ENCODE data around the gene MAP2K2.
"Not testable (repeated sequence)": the region's sequence is repeated elsewhere in the genome, so short reads cannot be mapped to it uniquely, and the experiment has no call there.

MAP2K2 gene

DNA sequence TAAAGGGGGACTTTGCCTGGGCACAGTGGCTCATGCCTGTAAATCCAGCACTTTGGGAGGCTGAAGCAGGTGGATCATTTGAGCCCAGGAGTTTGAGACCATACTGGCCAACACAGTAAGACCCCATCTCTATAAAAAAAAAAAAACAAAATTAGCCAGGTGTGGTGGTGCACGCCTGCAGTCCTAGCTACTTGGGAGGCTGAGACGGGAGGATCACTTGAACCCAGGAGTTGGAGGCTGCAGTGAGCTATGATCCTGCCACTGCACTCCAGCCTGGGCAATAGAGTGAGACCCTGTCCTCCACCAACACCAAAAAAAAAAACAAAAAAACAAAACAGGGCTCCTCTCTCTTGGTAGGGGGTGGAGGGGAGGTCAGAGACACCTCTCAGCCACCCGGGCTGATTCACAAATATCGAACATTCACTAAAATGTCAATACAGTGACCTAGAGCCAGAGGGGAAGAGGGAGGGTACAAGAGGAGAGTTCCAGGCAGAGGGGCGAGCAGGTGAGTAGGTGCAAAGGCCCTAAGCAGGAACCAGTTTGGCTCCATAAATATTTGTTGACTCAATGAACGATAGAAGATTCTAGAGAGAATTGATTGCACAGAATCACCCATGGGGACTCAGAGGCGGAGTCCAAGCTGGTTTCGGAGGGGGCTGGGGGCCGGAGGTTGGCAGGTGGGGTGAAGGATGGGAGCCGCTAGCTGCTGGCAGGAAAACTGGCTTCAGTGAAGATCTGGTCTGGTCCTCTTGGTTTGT, 28.5 kb upstream of the MAP2K2 start:
- H3K9ac ChIP-seq (ENCODE audit: insufficient read length) = no peak overlapping the region
- no peak overlapping the region for H3K27ac ChIP-seq
- no peak for DNase-seq (ENCODE audit: low read depth, low spot score)
- H3K4me3 ChIP-seq = no peak overlapping the region
- TF ChIP-seq POLR2AphosphoS5 (IDR thresholded peaks at IDR 0.05; ENCODE audit: borderline replicate concordance, low read depth, low read length) (no peak), FOXP2 (optimal IDR thresholded peaks at IDR 0.05; ENCODE audit: control extremely low read depth, extremely low read length, insufficient read depth) (no peak), EZH2 (IDR thresholded peaks at IDR 0.05) (no peak)
- no peaks in the 10 kb centered on the region for H3K36me3 ChIP-seq (ENCODE audit: insufficient read depth, low read length)
- H3K9me3 ChIP-seq (ENCODE audit: low read depth, low read length) = no peaks in the 10 kb centered on the region

DNA sequence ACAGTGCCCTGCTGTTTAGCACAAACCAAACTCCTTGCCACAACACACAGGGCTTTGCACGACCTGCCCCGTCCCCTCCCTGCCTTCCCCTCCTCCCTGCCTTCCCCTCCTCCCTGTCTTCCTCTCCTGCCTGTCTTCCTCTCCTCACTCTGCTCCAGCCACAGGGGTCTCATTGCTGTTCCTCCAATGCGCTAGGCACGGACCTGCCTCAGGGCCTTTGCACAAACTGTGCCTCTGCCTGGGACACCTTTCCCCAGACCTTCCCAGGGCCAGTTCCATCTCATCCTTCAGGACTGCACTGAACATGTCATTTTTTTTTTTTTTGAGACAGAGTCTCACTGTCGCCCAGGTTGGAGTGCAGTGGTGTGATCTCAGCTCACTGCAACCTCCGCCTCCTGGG, 27.7 kb upstream of the MAP2K2 start:
- Histone ChIP-seq H3K9me3 (ENCODE audit: low read depth, low read length) (no peaks in the 10 kb centered on the region), H3K9ac (ENCODE audit: insufficient read length) (no peak overlapping the region), H3K36me3 (ENCODE audit: insufficient read depth, low read length) (no peaks in the 10 kb centered on the region), H3K27ac (no peak overlapping the region), H3K4me3 (no peak overlapping the region)
- DNase-seq (ENCODE audit: low read depth, low spot score) = no peak
- no peak for TF ChIP-seq FOXP2 (optimal IDR thresholded peaks at IDR 0.05; ENCODE audit: control extremely low read depth, extremely low read length, insufficient read depth)
- TF ChIP-seq EZH2 (IDR thresholded peaks at IDR 0.05) = no peak
- TF ChIP-seq POLR2AphosphoS5 (IDR thresholded peaks at IDR 0.05; ENCODE audit: borderline replicate concordance, low read depth, low read length) = no peak

DNA sequence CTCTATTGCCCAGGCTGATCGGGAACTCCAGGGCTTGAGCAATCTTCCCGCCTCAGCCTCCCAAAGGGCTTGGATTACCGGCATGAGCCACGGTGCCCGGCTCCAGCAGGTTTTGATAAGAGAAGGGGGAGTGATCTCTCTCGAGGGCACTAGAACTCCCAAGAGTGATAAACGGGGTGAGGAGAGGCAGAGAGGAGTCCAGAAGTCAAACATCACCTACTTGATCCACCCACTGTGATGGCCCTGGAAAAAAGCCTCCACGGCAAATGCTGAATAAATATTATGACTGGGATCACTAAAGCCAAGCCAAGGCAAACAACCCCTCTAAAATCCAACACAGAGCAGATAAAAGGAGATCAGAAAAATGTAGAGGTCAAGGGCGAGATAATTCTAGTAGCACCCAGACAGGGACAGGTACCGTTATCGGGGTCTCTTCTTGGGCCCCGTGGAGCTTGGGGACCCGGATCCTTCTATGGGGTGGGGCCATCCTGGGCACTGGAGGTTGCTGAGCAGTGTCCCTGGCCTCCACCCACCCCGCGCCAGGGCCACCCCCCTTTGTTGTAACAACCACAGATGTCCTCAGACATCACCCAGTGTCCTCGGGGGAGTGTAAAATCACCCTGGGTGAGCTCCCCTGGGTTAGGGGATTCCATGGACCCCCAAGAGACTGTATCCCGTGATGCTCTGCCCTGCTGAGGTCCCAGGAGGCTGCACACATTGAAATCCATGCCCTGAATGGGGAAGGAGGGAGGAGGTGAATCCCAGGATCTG, 25.8 kb upstream of the MAP2K2 start:
- TF ChIP-seq EZH2 (IDR thresholded peaks at IDR 0.05) (no peak), POLR2AphosphoS5 (IDR thresholded peaks at IDR 0.05; ENCODE audit: borderline replicate concordance, low read depth, low read length) (no peak), FOXP2 (optimal IDR thresholded peaks at IDR 0.05; ENCODE audit: control extremely low read depth, extremely low read length, insufficient read depth) (no peak)
- no peak overlapping the region for H3K9ac ChIP-seq (ENCODE audit: insufficient read length)
- H3K36me3 ChIP-seq (ENCODE audit: insufficient read depth, low read length) = no peaks in the 10 kb centered on the region
- H3K4me3 ChIP-seq = no peak overlapping the region
- H3K9me3 ChIP-seq (ENCODE audit: low read depth, low read length) = no peaks in the 10 kb centered on the region
- no peak overlapping the region for H3K27ac ChIP-seq
- no peak for DNase-seq (ENCODE audit: low read depth, low spot score)

DNA sequence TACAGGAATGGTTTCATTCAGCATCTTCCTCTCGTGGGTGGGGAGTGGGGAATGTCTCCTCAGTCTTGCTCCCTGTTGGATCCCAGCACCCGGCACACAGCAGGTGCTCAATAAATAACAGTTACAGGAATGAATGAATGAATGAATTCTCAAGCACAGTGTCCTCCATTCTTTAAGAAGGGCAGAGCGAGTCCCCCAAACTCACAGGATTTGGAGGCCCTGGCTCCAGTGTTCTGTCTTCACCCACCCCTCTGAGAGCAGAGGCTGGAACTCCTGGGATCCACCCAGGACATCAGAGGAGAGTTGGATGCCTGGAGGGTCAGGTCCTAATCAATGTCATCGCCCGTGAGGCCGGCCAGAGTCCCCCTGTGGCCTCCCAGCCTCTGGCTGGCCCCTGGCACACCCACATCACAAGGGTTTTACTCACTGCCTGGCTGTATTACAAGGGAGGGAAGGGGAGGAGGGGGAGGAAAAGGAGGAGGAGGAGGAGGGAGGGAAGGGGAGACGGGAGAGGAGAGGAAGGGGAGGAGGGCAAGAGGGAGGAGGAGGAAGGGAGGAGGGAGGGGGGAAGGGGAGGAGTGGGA, 20.8 kb upstream of the MAP2K2 start:
- no peak overlapping the region for H3K4me3 ChIP-seq
- H3K9me3 ChIP-seq (ENCODE audit: low read depth, low read length) = no peaks in the 10 kb centered on the region
- H3K9ac ChIP-seq (ENCODE audit: insufficient read length) = no peak overlapping the region
- no peak for TF ChIP-seq FOXP2 (optimal IDR thresholded peaks at IDR 0.05; ENCODE audit: control extremely low read depth, extremely low read length, insufficient read depth)
- TF ChIP-seq EZH2 (IDR thresholded peaks at IDR 0.05) = no peak
- TF ChIP-seq POLR2AphosphoS5 (IDR thresholded peaks at IDR 0.05; ENCODE audit: borderline replicate concordance, low read depth, low read length) = no peak
- no peak overlapping the region for H3K27ac ChIP-seq
- no peak for DNase-seq (ENCODE audit: low read depth, low spot score)
- H3K36me3 ChIP-seq (ENCODE audit: insufficient read depth, low read length) = no peaks in the 10 kb centered on the region

DNA sequence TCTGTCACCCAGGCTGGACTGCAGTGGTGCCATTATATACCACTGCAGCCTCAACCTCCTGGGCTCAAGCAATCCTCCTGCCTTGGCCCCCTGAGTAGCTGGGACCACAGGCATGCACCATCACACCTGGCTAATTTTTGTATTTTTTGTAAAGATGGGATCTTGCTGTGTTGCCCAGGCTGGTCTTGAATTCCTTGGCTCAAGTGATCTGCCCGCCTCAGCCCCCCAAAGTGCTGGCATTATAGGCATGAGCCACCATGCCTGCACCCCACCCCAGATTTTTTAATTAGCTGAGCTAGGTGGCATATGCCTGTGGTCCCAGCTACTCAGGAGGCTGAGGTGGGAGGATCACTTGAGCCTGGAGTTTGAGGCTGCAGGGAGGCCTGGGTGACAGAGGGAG, 19.0 kb upstream of the MAP2K2 start:
- not testable (repeated sequence) for H3K9me3 ChIP-seq (ENCODE audit: low read depth, low read length); H3K36me3 ChIP-seq (ENCODE audit: insufficient read depth, low read length); H3K9ac ChIP-seq (ENCODE audit: insufficient read length); H3K4me3 ChIP-seq; H3K27ac ChIP-seq; DNase-seq (ENCODE audit: low read depth, low spot score)

DNA sequence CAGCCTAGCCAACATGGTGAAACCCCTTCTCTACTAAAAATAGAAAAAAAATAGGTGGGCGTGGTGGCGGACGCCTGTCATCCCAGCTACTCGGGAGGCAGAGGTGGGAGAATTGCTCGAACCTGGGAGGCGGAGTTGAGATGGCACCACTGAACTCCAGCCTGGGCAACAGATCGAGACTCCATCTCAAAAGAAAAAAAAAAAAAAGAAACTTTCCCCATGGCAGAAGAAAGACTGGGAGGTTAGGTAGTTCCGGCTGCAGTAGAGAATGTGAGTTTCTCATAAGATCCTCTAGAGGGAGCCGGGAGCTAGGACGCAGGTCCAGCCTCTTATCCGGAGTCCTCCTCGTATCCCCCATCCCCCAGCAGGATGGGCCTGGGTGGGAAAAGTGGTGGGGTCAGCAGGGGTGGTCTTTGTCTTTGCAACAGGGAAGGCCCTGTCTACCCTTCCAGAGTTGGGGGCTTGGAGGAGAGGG, 16.4 kb upstream of the MAP2K2 start:
- H3K9ac ChIP-seq (ENCODE audit: insufficient read length) = no peak overlapping the region
- no peaks in the 10 kb centered on the region for H3K9me3 ChIP-seq (ENCODE audit: low read depth, low read length)
- H3K4me3 ChIP-seq = no peak overlapping the region
- DNase-seq (ENCODE audit: low read depth, low spot score) = no peak
- no peaks in the 10 kb centered on the region for H3K36me3 ChIP-seq (ENCODE audit: insufficient read depth, low read length)
- TF ChIP-seq POLR2AphosphoS5 (IDR thresholded peaks at IDR 0.05; ENCODE audit: borderline replicate concordance, low read depth, low read length) (no peak), FOXP2 (optimal IDR thresholded peaks at IDR 0.05; ENCODE audit: control extremely low read depth, extremely low read length, insufficient read depth) (no peak), EZH2 (IDR thresholded peaks at IDR 0.05) (no peak)
- no peak overlapping the region for H3K27ac ChIP-seq

DNA sequence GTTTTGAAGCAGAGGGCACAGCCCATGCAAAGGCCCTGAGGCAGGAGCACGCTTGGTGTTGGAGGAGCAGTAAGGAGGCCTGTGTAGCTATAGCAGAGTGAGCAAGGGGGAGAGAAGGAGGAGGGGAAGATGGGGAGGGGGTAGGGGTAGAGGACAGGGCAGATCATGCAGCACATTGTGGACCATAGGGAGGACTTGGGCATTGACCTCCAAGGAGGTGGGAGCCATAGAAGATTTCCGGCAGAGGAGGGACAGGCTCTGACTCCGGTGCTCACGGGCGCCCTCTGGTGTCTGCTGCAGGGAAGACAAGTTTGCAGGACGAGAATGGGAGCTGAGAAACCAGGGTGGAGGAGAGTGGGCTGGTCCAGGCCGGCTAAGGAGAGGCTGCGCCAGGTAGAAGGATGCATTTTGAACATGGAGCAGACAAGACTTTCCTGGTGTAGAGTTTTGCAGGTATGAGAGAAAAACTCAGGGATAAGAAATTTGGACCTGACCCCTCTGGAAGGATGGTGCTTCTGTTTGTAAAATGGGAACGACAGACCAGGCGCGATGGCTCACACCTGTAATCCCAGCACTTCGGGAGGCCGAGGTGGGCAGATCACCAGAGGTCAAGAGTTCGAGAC, 15.8 kb upstream of the MAP2K2 start:
- TF ChIP-seq EZH2 (IDR thresholded peaks at IDR 0.05) (no peak), FOXP2 (optimal IDR thresholded peaks at IDR 0.05; ENCODE audit: control extremely low read depth, extremely low read length, insufficient read depth) (no peak), POLR2AphosphoS5 (IDR thresholded peaks at IDR 0.05; ENCODE audit: borderline replicate concordance, low read depth, low read length) (no peak)
- Histone ChIP-seq H3K4me3 (no peak overlapping the region), H3K27ac (no peak overlapping the region), H3K36me3 (ENCODE audit: insufficient read depth, low read length) (no peaks in the 10 kb centered on the region), H3K9ac (ENCODE audit: insufficient read length) (no peak overlapping the region), H3K9me3 (ENCODE audit: low read depth, low read length) (no peaks in the 10 kb centered on the region)
- no peak for DNase-seq (ENCODE audit: low read depth, low spot score)

DNA sequence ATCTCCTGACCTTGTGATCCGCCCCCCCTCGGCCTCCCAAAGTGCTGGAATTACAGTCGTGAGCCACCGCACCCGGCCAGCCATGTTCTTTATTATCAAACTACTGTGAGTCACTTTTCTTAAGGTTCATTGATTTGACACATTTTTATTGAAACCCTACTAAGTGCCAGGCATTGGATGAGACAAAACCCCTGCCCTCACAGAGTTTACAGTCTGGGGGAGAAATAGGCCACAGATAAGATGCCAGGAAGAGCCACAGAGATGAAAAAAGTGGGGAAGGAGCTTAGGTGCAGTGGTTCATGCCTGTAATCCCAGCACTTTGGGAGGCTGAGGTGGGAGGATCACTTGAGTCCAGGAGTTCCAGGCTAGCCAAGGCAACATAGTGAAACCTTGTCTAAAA, 14.5 kb upstream of the MAP2K2 start:
- Histone ChIP-seq H3K9me3 (ENCODE audit: low read depth, low read length) (no peaks in the 10 kb centered on the region), H3K36me3 (ENCODE audit: insufficient read depth, low read length) (no peaks in the 10 kb centered on the region), H3K27ac (no peak overlapping the region), H3K4me3 (no peak overlapping the region), H3K9ac (ENCODE audit: insufficient read length) (no peak overlapping the region)
- DNase-seq (ENCODE audit: low read depth, low spot score) = no peak
- no peak for TF ChIP-seq FOXP2 (optimal IDR thresholded peaks at IDR 0.05; ENCODE audit: control extremely low read depth, extremely low read length, insufficient read depth)

Data from SK-N-MC (cell line).